T follicular helper cell (primary cell): ENCODE data around the gene LHPP.

Experiments
- DNase-seq: peaks from one replicate; pipeline ENCODE4 v3.0.0-alpha.2; 2020; ENCODE audit warnings: low read depth

The LHPP gene

DNA sequence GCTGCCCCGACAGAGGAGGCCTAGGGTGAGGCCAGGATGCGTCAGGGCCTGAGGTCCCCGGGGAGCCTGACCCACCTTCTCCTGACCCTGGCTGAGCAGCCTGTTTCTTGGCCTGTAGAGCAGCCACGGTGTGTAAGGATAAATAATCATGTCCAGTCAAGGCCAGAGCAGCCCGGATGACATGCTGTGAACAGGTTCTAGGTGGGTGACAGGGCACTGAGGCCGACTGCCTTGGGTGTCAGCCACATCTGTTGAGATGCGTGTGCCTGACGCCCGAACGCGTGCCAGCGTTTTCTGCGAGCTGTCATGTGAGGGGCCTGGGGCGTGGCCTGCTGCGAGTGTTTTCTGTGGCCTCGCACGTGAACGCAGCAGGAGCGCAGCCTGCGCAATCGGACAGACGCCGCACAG is 164.2 kb downstream of the LHPP start:
- no peak for DNase-seq

DNA sequence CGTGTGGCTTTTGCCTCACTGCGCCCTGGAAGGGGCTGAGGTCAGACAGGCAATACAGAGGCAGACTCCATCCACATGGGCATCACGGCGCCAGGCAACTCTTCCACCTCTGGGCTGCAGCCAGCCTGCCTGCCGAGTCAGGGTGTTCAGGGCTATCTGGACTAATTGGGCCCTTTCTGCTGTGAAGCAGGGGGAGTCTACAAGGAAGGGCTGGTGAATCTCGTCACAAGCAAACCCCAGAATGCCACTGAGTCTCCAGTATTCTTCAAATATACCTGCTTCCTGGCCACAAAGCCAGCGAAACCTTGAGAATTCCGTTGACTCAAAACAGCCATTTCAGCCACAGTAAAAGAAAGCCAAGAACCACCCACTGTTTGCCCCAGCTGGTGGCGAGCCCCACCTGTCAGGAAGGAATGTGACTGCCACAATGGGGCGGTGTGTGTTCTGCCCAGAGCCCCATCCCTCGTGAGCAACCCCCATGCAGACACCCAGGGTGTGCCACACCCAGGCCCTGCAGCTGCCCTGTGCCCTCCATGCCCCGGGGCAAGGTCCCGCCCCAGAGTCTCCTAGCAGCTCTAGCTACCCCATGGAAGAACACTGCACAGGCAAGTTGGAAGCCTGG is 165.2 kb downstream of the LHPP start:
- no peak for DNase-seq

DNA sequence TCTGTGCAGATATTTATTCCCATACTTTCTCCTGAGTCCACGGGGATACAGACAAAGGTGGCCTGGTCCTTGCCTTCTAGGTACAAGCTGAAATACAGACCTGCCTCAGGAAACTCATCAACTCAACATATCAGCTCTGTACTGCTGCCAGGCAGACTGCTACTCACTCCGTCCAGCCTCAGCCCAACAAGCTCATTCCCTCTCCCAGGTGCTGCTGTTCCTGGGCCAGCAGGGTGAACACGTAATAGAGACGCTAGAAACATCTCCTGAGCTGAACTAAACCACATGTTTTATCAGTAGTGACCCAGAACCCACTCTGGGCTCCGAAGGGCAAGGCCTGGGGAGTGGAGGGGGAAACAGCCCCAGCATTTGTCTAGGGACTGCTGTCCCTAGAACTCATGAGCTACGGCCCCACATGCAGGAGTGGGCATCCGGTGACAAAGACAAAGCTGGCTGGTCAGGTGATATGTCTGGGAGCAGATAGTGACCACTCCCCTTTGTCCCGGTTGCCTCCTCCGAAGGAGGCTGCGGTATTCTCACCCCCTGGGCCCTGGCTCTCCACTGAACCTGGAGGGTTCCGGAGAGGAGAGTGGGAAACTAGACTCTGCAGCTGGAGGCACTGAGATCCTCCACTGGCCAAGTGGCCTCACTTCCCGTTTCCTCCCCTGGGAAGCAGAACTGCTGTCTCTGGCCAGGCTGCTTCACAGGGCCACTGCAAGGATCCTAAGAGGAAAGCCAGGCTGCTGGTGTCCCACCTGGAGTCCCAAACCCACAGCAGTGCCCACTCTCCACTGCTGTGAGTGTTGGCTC is 166.4 kb downstream of the LHPP start:
- no peak for DNase-seq

DNA sequence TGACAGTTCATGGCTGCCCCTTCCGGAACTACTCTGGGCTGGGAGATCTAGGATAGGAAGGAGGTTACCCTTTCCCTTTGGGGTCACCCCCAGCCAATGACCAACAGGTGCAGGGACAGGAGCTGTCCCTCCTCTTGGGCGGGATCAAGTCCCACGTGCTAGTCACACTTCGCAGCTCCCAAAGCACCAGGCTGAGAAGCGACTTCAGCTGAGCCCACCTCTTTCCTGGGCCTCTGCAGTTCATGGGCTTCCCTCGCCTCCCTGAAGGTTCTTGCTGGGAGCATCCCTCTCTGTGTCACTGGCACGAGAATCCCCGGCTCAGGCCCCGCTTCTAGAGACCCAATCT is 167.0 kb downstream of the LHPP start:
- no peak for DNase-seq

DNA sequence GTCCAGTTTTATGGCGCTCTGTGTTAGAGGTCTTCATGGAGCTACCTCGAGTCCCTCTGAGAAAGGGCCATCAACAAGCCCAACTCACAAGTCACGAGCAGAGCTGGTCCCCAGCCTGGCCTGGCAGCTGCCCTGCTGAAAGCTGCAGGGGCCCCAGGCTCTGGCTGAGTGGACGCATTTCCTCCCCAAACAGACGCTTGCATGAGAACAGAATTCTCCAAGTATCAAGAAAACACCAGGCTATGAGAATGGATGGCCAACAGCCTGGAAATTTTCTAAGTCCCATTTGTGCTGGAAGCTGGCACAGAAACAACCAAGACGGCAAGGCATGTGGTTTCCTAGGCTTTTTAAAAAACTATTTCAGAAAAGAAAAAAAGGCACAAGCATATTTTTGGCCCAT is 167.8 kb downstream of the LHPP start:
- DNase-seq: no peak

DNA sequence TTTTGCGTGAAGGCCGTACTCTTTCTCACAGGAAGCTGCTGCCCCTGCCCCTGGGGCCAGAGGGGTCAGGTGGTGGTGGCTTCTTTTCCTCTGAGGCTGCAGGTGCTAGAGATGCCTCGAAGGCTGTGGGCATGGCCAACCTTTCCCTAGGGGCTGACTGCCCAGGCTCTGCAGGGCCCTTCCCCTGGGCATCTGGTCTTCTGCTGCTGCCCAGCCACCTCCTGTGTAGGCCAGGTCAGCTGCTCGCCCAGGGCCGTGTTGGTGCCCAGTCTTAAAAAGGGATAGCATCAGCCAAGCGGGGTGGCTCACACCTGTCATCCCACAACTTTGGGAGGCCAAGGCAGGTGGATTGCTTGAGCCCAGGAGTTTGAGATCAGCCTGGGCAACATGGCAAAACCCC is 168.2 kb downstream of the LHPP start:
- DNase-seq: no peak

DNA sequence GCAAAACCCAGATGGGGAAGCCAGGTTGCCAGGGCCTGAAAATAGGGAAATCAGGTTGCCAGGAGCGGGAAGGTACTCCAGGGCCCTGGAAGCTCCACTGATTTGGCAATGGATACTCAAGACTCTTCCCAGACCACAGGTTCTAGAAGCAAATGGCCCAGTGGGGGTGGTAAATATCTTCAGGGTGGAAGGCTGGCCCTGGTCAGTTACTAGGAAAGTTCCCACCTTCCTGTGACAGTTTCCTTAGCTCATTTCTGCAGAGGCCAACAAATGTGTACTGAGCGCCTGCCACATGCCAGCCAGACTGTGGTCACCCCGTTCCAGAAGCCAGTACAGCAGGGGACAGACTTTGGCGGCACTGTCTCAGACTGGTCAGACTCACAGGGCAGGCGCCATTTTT is 168.9 kb downstream of the LHPP start:
- DNase-seq: no peak

DNA sequence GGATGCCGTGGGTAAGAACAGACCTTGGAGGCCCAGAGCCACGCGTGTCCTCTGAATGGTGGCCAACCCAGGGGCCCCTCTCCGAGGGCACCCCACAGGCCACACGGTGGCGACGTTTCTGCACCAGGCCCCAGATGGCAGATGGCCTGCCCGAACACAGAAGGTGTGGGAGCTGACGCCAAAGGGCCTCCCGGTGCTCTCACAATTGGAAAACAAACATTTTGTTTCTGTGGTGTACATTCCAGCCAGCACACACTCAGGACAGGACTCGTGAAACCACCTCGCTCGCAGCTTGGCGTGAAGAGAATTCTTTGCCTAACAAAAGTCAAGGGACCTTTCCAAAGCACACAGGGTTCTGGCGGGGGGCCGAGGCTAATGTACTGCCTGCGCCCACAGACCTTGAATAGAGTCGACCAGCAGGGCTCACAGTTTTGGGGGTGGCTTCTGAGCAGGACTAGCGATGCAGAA is 170.5 kb downstream of the LHPP start:
- DNase-seq: no peak

DNA sequence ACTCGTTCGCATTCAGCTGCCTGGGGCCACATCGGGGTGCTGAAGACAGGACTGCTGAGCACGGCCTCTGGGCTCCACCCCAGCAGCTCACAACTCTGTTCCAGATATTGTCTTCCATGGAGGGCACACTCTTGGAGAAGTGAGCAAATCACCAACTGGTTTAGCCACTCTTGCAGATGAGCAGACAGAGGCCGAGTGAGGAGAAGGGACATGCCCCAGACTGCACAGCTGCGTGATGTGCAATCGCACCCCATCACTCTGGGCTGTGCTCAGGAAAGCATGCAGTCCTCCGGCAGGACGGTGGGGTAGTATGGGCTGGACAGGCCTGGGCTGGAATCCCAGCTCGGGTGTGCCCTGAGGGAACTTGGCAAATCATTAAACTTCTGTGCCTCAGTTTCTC is 170.9 kb downstream of the LHPP start:
- no peak for DNase-seq

DNA sequence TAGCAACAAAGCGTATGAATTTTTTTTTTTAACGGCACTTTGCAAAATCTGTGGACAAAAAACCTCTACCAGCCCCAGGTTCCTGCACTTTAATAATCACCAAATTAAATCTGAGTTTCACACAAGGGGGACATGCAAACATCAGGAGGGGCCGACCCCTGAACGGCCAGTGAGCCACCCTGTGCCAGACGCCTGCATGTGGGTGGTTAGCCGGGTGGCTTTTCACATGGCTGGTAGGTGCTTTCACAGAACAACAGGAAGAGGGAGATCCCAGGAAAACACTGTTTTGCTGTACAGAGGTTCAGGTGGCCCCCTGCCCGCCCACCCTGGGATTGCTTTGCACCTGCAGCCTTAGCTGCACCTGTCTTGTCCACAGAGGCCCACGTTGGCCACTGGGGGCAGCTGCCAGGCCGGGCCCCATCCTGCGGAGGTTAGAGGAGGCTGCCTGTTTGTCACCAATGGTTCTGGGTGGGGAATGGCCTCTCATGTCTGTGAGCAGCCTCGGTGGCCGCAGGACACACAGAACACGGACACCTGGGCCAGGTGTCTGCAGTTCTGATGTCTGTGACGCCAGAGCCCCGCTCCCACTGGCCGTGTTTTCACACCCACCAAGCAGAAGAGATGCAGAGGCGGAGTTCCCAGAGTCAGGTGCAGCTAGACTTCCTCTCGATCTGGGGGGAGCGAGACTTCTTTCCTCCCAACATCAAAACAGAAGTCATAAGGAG is 174.8 kb downstream of the LHPP start:
- no peak for DNase-seq

DNA sequence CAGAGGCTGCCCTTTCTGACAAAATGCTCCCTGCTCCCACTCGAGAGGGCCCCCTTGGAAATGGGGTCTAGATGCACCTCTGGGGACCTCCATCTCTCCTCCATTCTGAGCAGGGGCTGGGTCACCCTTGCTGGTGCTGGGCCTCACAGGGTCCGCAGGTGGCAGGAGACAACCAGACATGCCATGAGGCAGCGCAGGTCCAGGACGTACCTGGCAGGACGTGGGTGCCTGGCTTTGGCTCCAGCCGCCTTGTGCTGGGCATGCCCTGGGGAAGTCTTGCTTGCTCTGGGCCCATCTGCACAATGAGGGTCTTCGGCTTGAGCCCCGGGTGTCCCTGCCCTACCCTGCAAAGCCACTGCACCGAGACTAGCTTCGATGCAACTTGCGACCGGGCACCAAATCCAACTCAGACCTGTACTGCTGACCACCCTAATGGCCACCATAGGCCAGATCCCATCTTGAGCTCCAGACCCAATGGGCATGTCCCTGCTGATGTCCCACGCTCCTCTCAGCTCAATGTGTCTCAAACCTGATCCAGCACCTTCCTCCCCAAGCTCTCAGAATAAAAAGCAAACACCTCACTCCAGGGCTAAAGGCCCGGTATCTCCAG is 175.6 kb downstream of the LHPP start:
- no peak for DNase-seq

DNA sequence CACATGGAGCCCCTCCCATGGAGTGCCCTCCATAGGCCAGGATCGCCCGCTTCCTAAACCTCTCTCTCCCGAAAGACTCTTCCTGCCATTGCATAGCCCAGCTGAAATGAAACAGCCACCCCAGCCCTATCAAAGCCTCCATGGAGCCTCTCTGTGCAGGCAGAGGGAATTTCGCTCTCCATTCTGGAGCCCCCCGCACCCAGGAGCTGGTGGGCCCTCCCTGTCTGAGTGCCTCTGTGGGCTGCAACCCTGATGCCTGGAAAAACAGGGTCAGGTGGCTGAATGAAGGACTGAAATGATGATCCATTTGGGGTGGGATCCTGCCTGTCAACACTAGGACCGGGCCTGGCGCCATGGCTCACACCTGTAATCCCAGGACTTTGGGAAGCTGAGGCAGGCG is 176.1 kb downstream of the LHPP start:
- DNase-seq: no peak

DNA sequence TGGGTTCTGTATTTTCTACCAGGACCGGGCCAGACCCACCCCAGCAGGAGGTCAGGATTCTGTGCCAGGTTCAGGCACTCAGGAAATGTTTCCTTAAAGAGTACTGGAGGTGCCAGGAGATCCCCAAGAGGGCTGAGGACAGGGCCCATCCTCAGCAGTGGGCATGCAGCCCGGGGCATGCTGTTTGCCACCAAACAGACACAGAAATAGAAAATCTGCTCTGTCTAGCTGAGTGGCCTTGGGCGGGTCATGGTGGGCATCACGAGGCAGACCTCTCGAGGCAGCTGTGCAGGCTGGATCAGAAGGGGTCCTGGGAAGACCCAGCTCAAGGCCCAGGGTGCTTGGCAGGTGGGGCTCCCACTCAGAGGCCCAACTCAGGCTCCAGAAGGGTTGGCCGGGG is 177.6 kb downstream of the LHPP start:
- DNase-seq: no peak

DNA sequence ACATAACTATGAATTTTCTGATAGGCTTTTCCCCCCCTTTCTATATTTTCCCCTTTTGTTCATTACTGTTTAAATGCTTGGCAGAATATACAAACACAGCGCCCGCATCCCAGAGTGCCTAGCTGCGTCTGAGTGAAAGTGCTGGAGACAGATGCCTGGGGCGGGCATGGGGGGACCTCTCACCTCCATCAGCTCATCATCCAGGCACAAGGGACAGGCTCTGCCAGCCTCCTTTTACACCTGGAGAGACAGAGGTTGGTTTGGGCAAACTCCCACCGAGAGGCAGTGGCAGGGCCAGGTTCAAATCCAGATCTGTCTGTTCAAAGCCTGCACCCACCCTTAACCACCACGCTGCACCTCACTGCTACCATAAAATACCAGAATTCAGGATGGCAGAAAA is 178.0 kb downstream of the LHPP start:
- no peak for DNase-seq

DNA sequence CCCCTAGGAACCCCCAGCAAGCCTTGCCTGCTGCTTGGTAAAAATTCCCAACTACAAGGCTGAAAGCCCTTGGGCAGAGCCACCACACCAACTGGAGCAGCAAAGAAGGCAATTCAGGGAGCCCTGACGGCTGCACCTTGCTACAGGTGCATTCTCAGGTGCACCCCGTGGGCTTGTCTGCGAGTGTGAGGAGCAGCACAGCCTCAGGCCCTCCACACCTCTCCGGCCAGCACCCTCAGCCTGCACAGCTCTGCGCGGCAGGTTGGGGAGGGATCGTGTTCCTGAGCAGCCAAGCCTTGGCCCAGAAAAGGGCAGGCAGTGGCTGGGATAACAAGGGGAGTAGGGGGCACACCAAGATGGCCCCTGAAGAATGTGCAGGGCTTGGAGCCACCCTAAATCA is 178.4 kb downstream of the LHPP start:
- no peak for DNase-seq

DNA sequence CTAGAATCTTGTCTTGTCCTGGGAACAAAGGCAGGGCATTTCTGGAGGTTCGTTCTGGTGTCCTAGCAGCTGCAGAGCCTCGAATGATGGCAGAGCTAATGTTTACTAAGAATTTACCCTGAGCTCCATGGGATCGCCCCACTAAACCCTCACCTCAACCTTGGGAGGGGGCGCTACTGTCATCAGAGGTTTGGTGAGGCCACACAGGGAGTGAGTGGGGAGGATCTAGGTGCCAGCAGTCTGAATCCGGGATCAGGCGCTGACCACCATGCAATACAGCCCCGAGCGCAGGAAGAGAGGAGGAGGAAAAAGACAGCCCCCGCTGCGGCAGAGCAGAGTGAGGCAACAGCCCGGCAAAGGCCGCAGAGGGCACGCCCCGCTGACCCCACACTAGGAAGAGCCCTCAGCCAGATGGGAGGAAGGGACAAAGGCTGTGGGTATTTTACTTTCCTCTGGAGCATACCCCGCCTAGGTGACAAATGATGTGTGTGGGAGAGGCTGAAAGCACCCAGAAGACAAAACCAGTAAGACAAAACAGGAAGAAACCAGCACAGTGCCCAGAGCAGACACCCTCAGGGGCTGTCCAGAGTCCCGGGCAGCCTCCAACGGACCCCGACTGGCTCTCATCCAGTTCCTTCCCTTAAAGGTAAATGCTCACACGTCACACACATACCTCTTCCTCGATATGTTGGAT is 179.1 kb downstream of the LHPP start:
- no peak for DNase-seq

DNA sequence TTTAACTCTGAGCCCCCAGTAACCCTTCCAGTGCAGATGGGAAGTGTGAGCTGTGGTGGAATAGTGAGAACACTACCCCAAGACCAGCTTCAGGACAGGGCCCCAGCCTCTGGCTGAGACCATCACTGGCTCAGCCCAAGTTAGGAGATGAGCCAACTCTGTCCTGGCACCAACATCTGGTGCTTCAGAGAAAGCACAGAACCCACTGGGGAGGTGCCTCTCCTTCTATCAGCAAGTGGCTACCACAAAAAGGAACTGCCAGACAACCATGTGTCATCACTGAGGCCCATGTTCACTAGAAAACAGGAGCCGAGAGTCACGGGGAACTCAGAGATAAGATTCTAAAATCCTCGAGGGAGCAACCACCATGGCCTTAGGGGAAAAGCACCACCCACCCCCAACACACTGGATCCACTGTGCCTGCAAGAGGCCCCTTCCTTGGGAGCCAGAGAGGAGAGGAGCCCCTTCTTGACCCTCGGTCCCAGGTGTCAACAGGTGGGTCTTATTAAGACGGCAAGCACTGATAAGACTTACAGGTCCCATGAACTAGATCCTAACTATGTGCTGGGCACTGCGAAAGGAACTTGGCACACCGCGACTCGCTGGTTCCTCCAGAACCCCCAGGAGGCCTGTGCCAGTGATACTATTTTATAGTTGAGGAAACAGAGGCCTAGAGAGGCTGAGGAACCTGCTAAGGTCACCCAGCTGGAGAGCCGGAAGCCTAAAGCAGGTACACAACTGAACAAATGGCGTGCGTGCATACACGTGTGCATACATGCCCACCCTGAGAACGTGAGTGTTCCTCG is 179.9 kb downstream of the LHPP start:
- DNase-seq: no peak

DNA sequence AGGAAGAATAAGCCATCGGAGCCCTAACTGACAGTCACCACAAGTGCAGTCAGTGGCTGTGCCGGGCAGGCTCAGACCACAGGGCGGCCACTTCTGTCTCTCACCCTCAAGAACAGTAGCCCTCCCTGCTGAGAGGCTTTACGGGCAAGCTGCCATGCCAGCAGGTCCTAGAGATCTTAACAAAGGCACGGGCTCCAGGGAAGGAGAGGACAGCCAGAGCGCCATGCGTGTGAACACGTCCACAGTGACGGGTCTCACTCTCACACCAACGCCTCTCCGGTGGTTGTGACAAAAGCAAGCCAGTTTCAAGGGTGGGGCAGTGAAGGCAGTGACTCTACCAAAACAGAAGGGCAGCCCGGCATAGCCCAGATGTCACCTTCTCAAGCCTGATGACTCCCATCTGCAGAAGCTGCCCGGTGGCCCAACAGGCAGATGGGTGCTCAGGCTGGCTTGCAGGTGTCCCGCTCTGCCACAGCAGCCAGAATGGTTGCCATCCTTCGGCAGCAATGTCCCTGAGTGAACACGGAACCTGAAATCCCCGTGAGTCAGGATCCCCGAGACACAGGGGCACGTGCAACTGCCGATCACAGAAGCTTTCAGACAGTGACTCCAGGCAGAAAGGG is 180.6 kb downstream of the LHPP start:
- DNase-seq: no peak

DNA sequence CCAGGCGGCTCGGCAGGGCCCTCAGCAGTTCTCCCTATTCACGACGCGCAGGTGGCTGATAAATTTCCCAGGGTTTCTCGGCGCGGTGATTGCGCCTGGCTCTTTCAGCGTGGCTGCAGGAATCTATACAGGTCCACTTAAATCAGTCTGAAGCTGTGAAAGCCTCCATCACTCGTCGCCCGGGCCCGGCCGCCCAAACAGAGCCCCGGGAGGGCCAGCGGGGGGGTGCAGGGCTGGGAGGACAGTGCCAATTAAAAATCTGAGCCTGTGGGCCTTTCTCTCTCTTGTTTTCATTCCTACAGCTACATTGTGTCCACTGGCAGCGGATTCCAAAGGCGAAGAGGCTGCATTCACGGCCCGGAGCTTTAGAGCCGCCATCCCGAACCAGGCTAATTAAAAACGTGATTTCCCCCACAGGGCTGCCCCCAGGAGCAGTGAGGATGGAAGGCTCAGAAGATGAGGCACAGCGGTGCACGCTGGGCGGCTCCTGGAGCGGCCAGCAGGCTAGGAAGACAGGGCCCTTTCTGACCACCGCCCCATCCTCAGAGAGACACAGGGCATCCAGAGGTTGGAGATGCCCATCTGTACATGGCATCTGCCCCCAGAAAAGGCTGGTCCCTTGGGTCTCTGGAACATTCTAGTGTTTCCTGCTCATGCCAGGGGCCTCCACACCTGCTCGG is 181.8 kb downstream of the LHPP start:
- no peak for DNase-seq

DNA sequence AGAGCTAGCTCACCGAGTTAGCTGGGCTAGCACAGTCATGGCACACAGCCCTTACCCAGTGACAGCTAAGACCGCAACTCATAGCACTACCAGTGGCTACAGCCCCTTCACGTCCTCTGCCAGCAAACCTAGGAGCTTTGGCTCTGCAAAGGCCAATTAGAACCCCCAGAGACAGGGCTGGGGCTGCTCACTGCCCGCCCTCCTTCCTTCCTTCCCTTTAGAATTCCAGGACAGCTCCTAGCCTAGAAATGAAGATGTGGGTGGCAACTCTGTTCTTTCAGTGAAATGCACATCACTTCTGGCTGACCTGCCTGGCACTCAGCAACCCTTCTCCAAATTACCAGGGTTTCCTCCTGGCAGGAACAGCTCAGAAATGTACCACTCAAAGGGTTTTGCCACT is 182.6 kb downstream of the LHPP start:
- no peak for DNase-seq
